Panc1 (cell line): ENCODE measurements around the gene GPC1. TPM values are rescaled to one million over a fixed set of nuclear protein-coding genes. Genes with fewer than 3 reads are reported as not detected.
A peak's percentile ranks its signal among the peaks of the same experiment; 100 is the strongest.

Experiments used
- ATAC-seq: fragments of 200-7000 bp; cut with Tn5 transposase; 2 replicates; pipeline ENCODE4 v1.9.1; 2020; ENCODE audit warnings: mild to moderate bottlenecking, moderate library complexity
- BruUV-seq: library from RNA; stranded (reverse); fragments of 400-500 nt; replicated peaks from 2 replicates; lab custom pipeline; 2021; lab: Mats Ljungman, UMichigan
- CTCF ChIA-PET: fragments of 300-600 bp; sonication (Branson Sonifier 250); formaldehyde crosslinking; loops from one replicate; lab custom pipeline; 2022; ENCODE audit warnings: antibody characterized with exemption; lab: Charles Lee
- POLR2A ChIA-PET: fragments of 300-600 bp; sonication (Branson Sonifier 250); formaldehyde crosslinking; loops from one replicate; lab custom pipeline; 2022; ENCODE audit warnings: antibody characterized with exemption; lab: Charles Lee
- DNase-seq: peaks from one replicate; pipeline ENCODE4 v3.0.0-alpha.2; 2010; ENCODE audit warnings: low read depth, low spot score
- H3K27ac ChIP-seq: 2 replicates; pipeline ENCODE4 v1.5.1; 2011; ENCODE audit warnings: mild to moderate bottlenecking, low read length, inconsistent platforms
- H3K27me3 ChIP-seq: fragments of 200-500 bp; sonication (Bioruptor generic); 2 replicates; pipeline ENCODE4 v1.6.0; 2014; ENCODE audit warnings: low read length, inconsistent platforms; ENCODE audit not compliant: control insufficient read depth, insufficient read depth
- H3K36me3 ChIP-seq: fragments of 200-500 bp; sonication (Bioruptor generic); 2 replicates; pipeline ENCODE4 v1.5.1; 2014; ENCODE audit warnings: inconsistent platforms, mild to moderate bottlenecking, low read length, moderate library complexity; ENCODE audit not compliant: control insufficient read depth, insufficient read depth
- H3K4me1 ChIP-seq: 2 replicates; pipeline ENCODE4 v1.5.1; 2011; ENCODE audit warnings: inconsistent platforms, mild to moderate bottlenecking, low read length, moderate library complexity; ENCODE audit not compliant: control insufficient read depth, insufficient read depth
- H3K4me3 ChIP-seq, 2 experiments: 2 replicates each; pipeline ENCODE4 v1.5.1; 2011 to 2012; ENCODE audit warnings: low read depth in 2 of 2, low read length in 2 of 2, mild to moderate bottlenecking in 2 of 2, inconsistent platforms in 1 of 2, moderate library complexity in 1 of 2
- H3K9me3 ChIP-seq: fragments of 200-500 bp; sonication (Bioruptor generic); 2 replicates; pipeline ENCODE4 v1.5.1; 2014; ENCODE audit warnings: low read depth, mild to moderate bottlenecking, inconsistent platforms, low read length, moderate library complexity; ENCODE audit not compliant: control insufficient read depth, insufficient read depth
- POLR2AphosphoS5 ChIP-seq: IDR thresholded peaks from 2 replicates; pipeline ENCODE4 v1.6.1; 2012; ENCODE audit warnings: mild to moderate bottlenecking, low read depth, low read length, moderate library complexity
- SIN3A ChIP-seq: IDR thresholded peaks from 2 replicates; pipeline ENCODE4 v1.6.1; 2012; ENCODE audit warnings: low read depth, mild to moderate bottlenecking, low read length, moderate library complexity, borderline replicate concordance; ENCODE audit not compliant: insufficient read depth
- TCF7L2 ChIP-seq: IDR thresholded peaks from 2 replicates; pipeline ENCODE4 v1.6.1; 2011; ENCODE audit warnings: mild to moderate bottlenecking, low read depth, low read length, inconsistent platforms
- in situ Hi-C: cut with HindIII; loops from 2 replicates; pipeline ENCODE4 v1.10.0; 2016; ENCODE audit warnings: low sequenced_read_pairs, low pct_unique_long_range_greater_than_20kb
- intact Hi-C: fragments of 100-400 bp; cut with micrococcal nuclease; formaldehyde crosslinking; loops from one replicate; pipeline ENCODE4 v1.10.0; 2022; ENCODE audit not compliant: unreplicated experiment
- total RNA-seq: library from RNA; stranded (reverse); gene quantifications from one replicate; pipeline ENCODE4 v1.2.1, GENCODE V29; 2021; ENCODE audit not compliant: unreplicated experiment
- TF ChIP-seq, protein P1 (sequence below), 2 experiments: IDR thresholded peaks; 2 replicates each; pipeline ENCODE4 v1.6.1; 2011 to 2012; ENCODE audit warnings: low read depth in 2 of 2, control low read depth in 1 of 2, low read length in 1 of 2, mild to moderate bottlenecking in 1 of 2, moderate library complexity in 1 of 2; ENCODE audit not compliant: insufficient read depth in 1 of 2
- TF ChIP-seq, protein P2 (sequence below): fragments of 450-650 bp; IDR thresholded peaks from 2 replicates; pipeline ENCODE4 v1.5.1; 2017; ENCODE audit warnings: mild to moderate bottlenecking

Gene GPC1
- total RNA-seq, 1 experiment from 2014 or later, result 88.7 TPM

DNA sequence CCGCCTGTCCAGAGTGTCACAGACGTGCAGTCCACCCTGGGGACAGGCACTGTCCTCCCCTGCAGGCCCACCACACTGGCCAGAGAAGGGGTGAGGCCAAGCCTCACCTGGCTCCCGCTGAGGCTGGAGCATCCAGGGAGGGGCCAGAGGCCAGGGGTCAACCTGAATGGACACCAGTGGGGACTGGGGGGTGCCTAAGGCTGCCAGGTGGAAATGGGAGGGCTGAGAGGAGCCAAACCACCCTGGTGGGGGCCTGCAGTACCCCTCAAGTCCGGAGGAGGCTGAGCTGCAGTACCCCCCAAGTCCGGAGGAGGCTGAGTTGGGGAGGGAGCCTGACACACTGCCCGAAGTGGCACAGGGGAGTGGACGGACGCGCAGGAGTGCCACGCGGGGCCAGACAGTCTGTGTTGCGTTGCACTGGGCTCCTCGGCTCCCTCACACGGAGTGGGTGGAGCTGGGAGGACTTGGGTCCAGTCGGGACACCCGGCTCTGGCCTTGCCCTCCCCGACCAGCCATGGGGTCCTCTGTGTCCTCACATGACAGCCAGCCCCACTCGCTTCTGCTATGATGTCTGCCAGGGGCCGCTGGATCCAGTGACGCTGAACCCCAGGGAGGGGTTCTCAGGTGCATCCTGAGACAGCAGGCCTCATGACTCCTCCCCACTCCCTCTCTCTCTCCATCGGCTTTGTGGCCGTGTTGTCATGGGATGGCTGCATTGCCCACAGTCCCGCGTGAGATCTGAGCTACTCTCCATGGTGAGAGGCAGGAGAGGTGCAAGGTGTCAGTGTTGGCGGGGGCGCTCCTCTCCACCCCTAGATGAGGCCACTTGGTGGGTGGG, 22.3 kb upstream of the GPC1 start:
- H3K9me3 ChIP-seq, result no peaks in the 10 kb centered on the region
- no peaks in the 10 kb centered on the region for H3K36me3 ChIP-seq
- no TSS peak for BruUV-seq
- H3K4me3 ChIP-seq, result no peak overlapping the region
- no peak overlapping the region for H3K27ac ChIP-seq
- no peak for DNase-seq
- ATAC-seq, result peak; percentile 60; the same call in 1 of the 2 replicates
- ChIA-PET CTCF (no interaction called here), POLR2A (interaction anchor here (0.6 kb wide), 1 partner anchor 163 kb away, joined by 4 read pairs; no protein-coding TSS in a partner anchor)
- TF ChIP-seq SIN3A (no peak), TCF7L2 (no peak), POLR2AphosphoS5 (no peak)
- TF ChIP-seq, protein P1, sequence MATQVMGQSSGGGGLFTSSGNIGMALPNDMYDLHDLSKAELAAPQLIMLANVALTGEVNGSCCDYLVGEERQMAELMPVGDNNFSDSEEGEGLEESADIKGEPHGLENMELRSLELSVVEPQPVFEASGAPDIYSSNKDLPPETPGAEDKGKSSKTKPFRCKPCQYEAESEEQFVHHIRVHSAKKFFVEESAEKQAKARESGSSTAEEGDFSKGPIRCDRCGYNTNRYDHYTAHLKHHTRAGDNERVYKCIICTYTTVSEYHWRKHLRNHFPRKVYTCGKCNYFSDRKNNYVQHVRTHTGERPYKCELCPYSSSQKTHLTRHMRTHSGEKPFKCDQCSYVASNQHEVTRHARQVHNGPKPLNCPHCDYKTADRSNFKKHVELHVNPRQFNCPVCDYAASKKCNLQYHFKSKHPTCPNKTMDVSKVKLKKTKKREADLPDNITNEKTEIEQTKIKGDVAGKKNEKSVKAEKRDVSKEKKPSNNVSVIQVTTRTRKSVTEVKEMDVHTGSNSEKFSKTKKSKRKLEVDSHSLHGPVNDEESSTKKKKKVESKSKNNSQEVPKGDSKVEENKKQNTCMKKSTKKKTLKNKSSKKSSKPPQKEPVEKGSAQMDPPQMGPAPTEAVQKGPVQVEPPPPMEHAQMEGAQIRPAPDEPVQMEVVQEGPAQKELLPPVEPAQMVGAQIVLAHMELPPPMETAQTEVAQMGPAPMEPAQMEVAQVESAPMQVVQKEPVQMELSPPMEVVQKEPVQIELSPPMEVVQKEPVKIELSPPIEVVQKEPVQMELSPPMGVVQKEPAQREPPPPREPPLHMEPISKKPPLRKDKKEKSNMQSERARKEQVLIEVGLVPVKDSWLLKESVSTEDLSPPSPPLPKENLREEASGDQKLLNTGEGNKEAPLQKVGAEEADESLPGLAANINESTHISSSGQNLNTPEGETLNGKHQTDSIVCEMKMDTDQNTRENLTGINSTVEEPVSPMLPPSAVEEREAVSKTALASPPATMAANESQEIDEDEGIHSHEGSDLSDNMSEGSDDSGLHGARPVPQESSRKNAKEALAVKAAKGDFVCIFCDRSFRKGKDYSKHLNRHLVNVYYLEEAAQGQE (IDR thresholded peaks at IDR 0.05; ENCODE audit: insufficient read depth in 1 of 2, low read depth in 2 of 2, low read length in 1 of 2), result no peak
- TF ChIP-seq, protein P2, sequence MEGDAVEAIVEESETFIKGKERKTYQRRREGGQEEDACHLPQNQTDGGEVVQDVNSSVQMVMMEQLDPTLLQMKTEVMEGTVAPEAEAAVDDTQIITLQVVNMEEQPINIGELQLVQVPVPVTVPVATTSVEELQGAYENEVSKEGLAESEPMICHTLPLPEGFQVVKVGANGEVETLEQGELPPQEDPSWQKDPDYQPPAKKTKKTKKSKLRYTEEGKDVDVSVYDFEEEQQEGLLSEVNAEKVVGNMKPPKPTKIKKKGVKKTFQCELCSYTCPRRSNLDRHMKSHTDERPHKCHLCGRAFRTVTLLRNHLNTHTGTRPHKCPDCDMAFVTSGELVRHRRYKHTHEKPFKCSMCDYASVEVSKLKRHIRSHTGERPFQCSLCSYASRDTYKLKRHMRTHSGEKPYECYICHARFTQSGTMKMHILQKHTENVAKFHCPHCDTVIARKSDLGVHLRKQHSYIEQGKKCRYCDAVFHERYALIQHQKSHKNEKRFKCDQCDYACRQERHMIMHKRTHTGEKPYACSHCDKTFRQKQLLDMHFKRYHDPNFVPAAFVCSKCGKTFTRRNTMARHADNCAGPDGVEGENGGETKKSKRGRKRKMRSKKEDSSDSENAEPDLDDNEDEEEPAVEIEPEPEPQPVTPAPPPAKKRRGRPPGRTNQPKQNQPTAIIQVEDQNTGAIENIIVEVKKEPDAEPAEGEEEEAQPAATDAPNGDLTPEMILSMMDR, result no peak
- H3K4me1 ChIP-seq, result no peaks in the 10 kb centered on the region
- H3K27me3 ChIP-seq, result no peaks in the 10 kb centered on the region; the same call in none of the 2 replicates
- in situ Hi-C loops (no loop called here), intact Hi-C loops (no loop called here)

DNA sequence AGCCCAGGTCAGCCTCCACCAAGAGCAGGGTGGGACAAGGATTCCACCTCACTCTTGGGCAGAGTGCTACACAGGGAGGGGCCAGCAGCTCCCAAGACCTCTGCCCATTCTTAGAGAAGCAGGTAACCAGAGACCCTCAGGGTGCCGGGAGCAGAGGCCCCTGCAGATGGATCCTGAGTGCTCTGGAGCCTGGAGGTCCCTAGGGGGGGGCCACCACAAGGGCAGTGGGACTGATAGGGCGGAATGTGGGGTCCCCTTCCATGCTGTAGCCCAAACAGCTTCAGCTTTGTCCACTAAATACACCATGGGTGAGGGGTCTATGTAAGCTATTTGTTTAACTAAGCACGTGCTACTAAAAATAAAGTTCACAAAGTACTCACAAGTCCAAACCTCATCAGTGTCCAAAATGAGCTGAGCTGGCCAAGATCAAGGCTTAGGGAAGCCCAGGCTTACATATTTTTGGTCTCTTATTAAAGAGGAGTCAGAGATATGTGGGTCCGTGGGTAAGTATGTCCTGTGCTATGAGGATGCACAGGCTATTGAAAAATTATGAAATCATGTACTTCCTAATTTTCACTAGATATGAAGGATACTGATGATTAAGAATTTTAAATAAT, 21.5 kb upstream of the GPC1 start:
- H3K9me3 ChIP-seq, result no peaks in the 10 kb centered on the region; the same call in 1 of the 2 replicates
- ChIA-PET POLR2A (interaction anchor here (0.6 kb wide), 1 partner anchor 163 kb away, joined by 4 read pairs; no protein-coding TSS in a partner anchor), CTCF (no interaction called here)
- no peaks in the 10 kb centered on the region; the same call in none of the 2 replicates for H3K27me3 ChIP-seq
- no TSS peak for BruUV-seq
- ATAC-seq (no peak), DNase-seq (no peak)
- intact Hi-C loops (no loop called here), in situ Hi-C loops (no loop called here)
- H3K27ac ChIP-seq, result no peak overlapping the region
- H3K4me1 ChIP-seq, result no peaks in the 10 kb centered on the region
- no peaks in the 10 kb centered on the region for H3K36me3 ChIP-seq
- no peak overlapping the region for H3K4me3 ChIP-seq
- no peak for TF ChIP-seq SIN3A
- TF ChIP-seq, protein P2, result no peak
- no peak for TF ChIP-seq TCF7L2
- TF ChIP-seq, protein P1 (IDR thresholded peaks at IDR 0.05; ENCODE audit: insufficient read depth in 1 of 2, low read depth in 2 of 2, low read length in 1 of 2), result no peak
- no peak for TF ChIP-seq POLR2AphosphoS5
